Motor neuron (in vitro differentiated cells): ENCODE data around the gene BUB1. TPM values are rescaled to one million over a fixed set of nuclear protein-coding genes. Genes with fewer than 3 reads are reported as not detected.
"Not testable (repeated sequence)": the region's sequence is repeated elsewhere in the genome, so short reads cannot be mapped to it uniquely, and the experiment has no call there.

Experiments used
- ATAC-seq, 8 experiments: fragments of 200-7000 bp; cut with Tn5 transposase; replicated peaks in 6 of 8; 2 replicates each; pipeline ENCODE4 v1.8.0; 2021; ENCODE audit warnings: mild to moderate bottlenecking in 8 of 8, moderate library complexity in 8 of 8
- H3K27ac ChIP-seq, 2 donors: fragments of 250-450 bp; sonication (Bioruptor Pico); 2 replicates each; pipeline ENCODE4 v1.9.0; 2021; ENCODE audit warnings: antibody characterized with exemption in 2 of 2, mild to moderate bottlenecking in 2 of 2, moderate library complexity in 1 of 2
- H3K4me1 ChIP-seq, 2 donors: fragments of 250-450 bp; sonication (Bioruptor Pico); replicated peaks in 1 of 2; 2 replicates each; pipeline ENCODE4 v1.6.1; 2021; ENCODE audit warnings: antibody characterized with exemption in 2 of 2, mild to moderate bottlenecking in 2 of 2, moderate library complexity in 1 of 2
- H3K4me3 ChIP-seq, 5 donors: fragments of 250-450 bp; sonication (Bioruptor Pico); 2 replicates each; pipeline ENCODE4 v1.9.0; 2021; ENCODE audit warnings: antibody characterized with exemption in 5 of 5, mild to moderate bottlenecking in 5 of 5, moderate library complexity in 4 of 5
- WGBS, 10 experiments: fragments of 450-650 bp; shearing (Covaris generic); methylation state at CpG; one replicate each; pipeline ENCODE4 v1.0.0; 2022; 5-methylcytosine and 5-hydroxymethylcytosine counted together
- in situ Hi-C, 9 experiments: fragments of 400-800 bp; cut with MboI; loops; one replicate each; pipeline ENCODE4 v1.15.0; 2021; ENCODE audit warnings: low sequenced_read_pairs in 9 of 9, low pct_unique_long_range_greater_than_20kb in 2 of 9; ENCODE audit not compliant: unreplicated experiment in 9 of 9
- total RNA-seq, 8 experiments: library from RNA; unstranded; fragments of 300-600 nt; gene quantifications; 2 replicates each; pipeline versions ENCODE4 v1.2.3 to v1.2.4, GENCODE V29; 2022

BUB1 gene
- total RNA-seq, 8 experiments from 2014 or later = 0.76 to 112 (median 17.4) TPM

DNA sequence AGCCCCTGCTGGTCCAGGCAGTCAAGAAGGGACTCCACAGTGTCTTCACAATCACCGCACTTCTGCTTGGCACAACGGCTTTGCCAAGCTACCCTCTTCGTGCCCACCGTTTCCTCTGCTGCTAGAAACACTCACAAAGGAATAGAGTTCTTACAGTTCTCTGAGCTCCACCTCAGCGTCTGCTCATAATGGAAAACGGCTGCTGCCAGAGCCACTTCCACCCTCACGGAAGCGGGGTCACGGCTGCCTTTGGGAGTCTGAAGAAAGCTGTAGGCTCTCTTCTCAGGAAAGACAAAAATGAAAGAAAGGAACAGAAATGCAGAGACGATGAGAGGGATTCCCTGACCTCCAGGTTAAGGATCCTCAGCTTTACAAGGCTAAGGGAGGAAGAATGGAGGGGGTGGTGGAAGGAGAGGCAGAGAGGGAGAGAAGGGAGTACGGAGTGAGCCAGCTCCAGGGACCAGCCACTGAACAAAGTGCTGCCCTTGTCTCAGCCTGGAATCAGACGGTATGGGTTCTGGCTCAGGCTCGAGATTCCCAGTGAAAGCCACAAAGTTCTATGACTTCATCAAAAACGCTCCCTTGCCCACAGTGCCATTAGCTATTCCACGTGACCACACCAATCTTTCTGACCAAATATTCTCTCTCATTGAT, 88.1 kb downstream of the BUB1 start:
- H3K4me3 ChIP-seq, H3K27ac ChIP-seq, H3K4me1 ChIP-seq, in situ Hi-C loops: not testable (repeated sequence)
- peak in 3 of 8 experiments; percentile 26 to 82 (median 63) for ATAC-seq
- no CpG with 5 or more reads among the region's 15 CpGs for WGBS, 10 experiments

DNA sequence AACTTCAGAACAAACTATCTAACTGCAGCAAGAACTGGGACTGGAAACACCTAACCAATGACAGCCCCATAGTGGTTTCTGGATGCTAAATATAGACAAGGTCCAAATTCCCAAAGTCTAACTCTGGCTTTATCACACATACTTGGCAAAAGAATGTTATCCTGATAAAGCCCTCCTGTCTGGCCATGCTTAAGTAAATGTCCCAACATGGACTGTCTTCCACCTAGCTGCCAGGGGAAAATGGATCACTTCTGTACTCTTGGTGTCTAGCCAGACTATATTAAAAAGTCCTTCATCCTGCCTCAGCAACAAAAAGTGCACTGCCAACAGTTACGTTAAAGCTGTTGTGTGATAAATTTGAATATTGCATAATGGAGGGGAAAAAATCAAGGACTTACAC, 89.3 kb downstream of the BUB1 start:
- in situ Hi-C loops, H3K27ac ChIP-seq, ATAC-seq, H3K4me3 ChIP-seq, H3K4me1 ChIP-seq: not testable (repeated sequence)
- no CpG with 5 or more reads among the region's 1 CpG for WGBS, 10 experiments

Other genes with a start within 250 kb of the BUB1 start
- 1 to 10 TPM in 3 of 8 experiments, under 1 TPM in 5; 0.21 to 4.1 (median 0.71) TPM for gene LIMS4, start 205.2 kb downstream of the BUB1 start, total RNA-seq
- 10 to 100 TPM; 19.7 to 47.3 (median 27.0) TPM for gene RGPD6, start 100.8 kb downstream of the BUB1 start, total RNA-seq
- under 1 TPM; 0.15 to 0.59 (median 0.20) TPM for gene ACOXL, start 54.5 kb upstream of the BUB1 start, total RNA-seq